DMS153 (cell line): Measurements from ENCODE around the gene ADCY2.

Experiments used
- DNase-seq: peaks from one replicate; lab custom pipeline; 2025; lab: John Stamatoyannopoulos, UW

Gene ADCY2

GRCh38 chr5:7828269-7828668 lies 432.3 kb downstream of the ADCY2 start:
- no peak for DNase-seq

GRCh38 chr5:7834982-7835381 lies 439.0 kb downstream of the ADCY2 start:
- no peak for DNase-seq

- no peak for DNase-seq
Measured at GRCh38 chr5:7837403-7837802, 441.5 kb downstream of the ADCY2 start.

GRCh38 chr5:7842531-7842930 lies 446.6 kb downstream of the ADCY2 start:
- DNase-seq = no peak

- no peak for DNase-seq
Measured at GRCh38 chr5:7844901-7845300, 449.0 kb downstream of the ADCY2 start.

- no peak for DNase-seq
Measured at GRCh38 chr5:7845557-7845956, 449.6 kb downstream of the ADCY2 start.

GRCh38 chr5:7846327-7846726 lies 450.4 kb downstream of the ADCY2 start:
- DNase-seq = no peak

- DNase-seq = no peak
Measured at GRCh38 chr5:7848296-7848695, 452.4 kb downstream of the ADCY2 start.

GRCh38 chr5:7849681-7850394 lies 453.9 kb downstream of the ADCY2 start:
- peak; percentile 43 for DNase-seq

GRCh38 chr5:7850395-7851239 lies 454.7 kb downstream of the ADCY2 start, which contains the start of gene CFAP90:
TSS of gene CFAP90 (minus strand) at chr5:7851133. CDS start at chr5:7851021, 112 bp downstream.
- no peak for DNase-seq

GRCh38 chr5:7851240-7851592 lies 455.3 kb downstream of the ADCY2 start:
- no peak for DNase-seq

GRCh38 chr5:7851617-7852289 lies 455.8 kb downstream of the ADCY2 start:
- no peak for DNase-seq

- DNase-seq = no peak
Measured at GRCh38 chr5:7852542-7852941, 456.6 kb downstream of the ADCY2 start.

GRCh38 chr5:7852988-7853387 lies 457.1 kb downstream of the ADCY2 start:
- DNase-seq = no peak

GRCh38 chr5:7855611-7856010 lies 459.7 kb downstream of the ADCY2 start:
- DNase-seq = no peak

- peak; percentile 60 for DNase-seq
Measured at GRCh38 chr5:7856855-7857254, 460.9 kb downstream of the ADCY2 start.

GRCh38 chr5:7857361-7857760 lies 461.4 kb downstream of the ADCY2 start:
- DNase-seq = no peak

GRCh38 chr5:7857926-7858632 lies 462.1 kb downstream of the ADCY2 start:
- DNase-seq = no peak

- DNase-seq = no peak
Measured at GRCh38 chr5:7866196-7866595, 470.3 kb downstream of the ADCY2 start.

GRCh38 chr5:7867260-7867659 lies 471.3 kb downstream of the ADCY2 start:
- no peak for DNase-seq

- no peak for DNase-seq
Measured at GRCh38 chr5:7868427-7868772, 472.5 kb downstream of the ADCY2 start.

- DNase-seq = peak; percentile 89
Measured at GRCh38 chr5:7868773-7869473, 473.0 kb downstream of the ADCY2 start, which contains the start of the genes FASTKD3 and MTRR. TSS of gene FASTKD3 (minus strand) at chr5:7869031. CDS start at chr5:7868083, 948 bp downstream. TSS of gene MTRR (plus strand) at chr5:7869148. CDS start at chr5:7870795, 1,647 bp downstream.
